Measurements from ENCODE around the gene MICALL2. TPM values are rescaled to one million over a fixed set of nuclear protein-coding genes. Genes with fewer than 3 reads are reported as not detected.
"Not testable (repeated sequence)": the region's sequence is repeated elsewhere in the genome, so short reads cannot be mapped to it uniquely, and the experiment has no call there.

MICALL2 gene
- total RNA-seq, 1 donor from 2014 or later, result 1.8 TPM

DNA sequence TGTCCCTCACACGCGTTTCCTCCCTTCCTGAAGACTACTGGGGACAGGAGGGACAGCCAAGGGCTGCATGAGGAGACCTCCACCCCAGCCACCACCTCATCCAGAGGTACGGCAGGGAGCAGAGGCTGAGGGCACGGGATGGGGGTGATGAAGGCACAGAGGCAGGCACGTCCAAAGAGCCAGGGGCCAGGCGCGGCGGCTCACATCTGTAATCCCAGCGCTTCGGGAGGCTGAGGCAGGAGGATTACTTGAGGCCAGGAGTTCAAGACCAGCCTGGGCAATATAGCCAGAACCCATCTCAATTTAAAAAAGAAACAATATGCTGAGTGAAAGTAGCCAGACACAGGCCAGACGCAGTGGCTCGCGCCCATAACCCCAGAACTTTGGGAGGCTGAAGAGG is 3.3 kb downstream of the MICALL2 start:
- Mint-ChIP-seq H3K27me3 (peaks cover 2% of the 10 kb centered on the region), H3K4me3 (no peak overlapping the region), H3K4me1 (peaks cover 2% of the 10 kb centered on the region), H3K36me3 (ENCODE audit: low read depth) (no peaks in the 10 kb centered on the region), H3K27ac (no peak overlapping the region), H3K9me3 (no peaks in the 10 kb centered on the region)
- no peak for DNase-seq
- intact Hi-C loops (cut with micrococcal nuclease), result no loop called here

GRCh38 chr7:1455241-1455939 is 3.9 kb downstream of the MICALL2 start:
- intact Hi-C loops (cut with micrococcal nuclease), result no loop called here

DNA sequence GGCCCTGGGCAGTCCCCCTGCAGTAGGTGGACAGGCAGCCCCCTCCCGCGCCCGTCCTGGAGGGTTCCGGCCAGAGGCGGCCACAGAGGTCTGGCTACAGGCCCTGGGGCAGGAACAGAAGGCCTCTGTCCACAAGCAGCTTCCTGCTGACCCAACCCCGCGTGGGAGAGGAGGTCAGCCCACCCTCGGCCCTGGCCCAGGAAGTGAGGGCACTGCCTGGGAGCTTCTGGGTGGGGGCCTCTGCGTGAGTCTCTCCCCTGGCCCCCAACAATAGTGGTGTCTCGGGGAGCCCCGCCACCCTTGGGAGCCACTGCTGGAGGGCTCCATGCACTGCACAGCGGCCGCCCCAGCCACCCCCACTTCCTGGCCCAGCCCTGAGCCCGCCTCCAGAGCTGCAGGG is 4.7 kb downstream of the MICALL2 start:
- intact Hi-C loops (cut with micrococcal nuclease), result no loop called here
- Mint-ChIP-seq H3K27me3 (peaks cover 2% of the 10 kb centered on the region), H3K4me1 (peaks cover 2% of the 10 kb centered on the region), H3K27ac (no peak overlapping the region), H3K9me3 (no peaks in the 10 kb centered on the region), H3K36me3 (ENCODE audit: low read depth) (no peaks in the 10 kb centered on the region), H3K4me3 (no peak overlapping the region)
- no peak for DNase-seq

More at GRCh38 chr7:1455241-1455939, 3.9 kb downstream of the MICALL2 start:
- Mint-ChIP-seq H3K4me1 (peaks cover 2% of the 10 kb centered on the region), H3K36me3 (ENCODE audit: low read depth) (no peaks in the 10 kb centered on the region), H3K27me3 (peaks cover 2% of the 10 kb centered on the region), H3K27ac (no peak overlapping the region), H3K9me3 (no peaks in the 10 kb centered on the region), H3K4me3 (no peak overlapping the region)
- no peak for DNase-seq

DNA sequence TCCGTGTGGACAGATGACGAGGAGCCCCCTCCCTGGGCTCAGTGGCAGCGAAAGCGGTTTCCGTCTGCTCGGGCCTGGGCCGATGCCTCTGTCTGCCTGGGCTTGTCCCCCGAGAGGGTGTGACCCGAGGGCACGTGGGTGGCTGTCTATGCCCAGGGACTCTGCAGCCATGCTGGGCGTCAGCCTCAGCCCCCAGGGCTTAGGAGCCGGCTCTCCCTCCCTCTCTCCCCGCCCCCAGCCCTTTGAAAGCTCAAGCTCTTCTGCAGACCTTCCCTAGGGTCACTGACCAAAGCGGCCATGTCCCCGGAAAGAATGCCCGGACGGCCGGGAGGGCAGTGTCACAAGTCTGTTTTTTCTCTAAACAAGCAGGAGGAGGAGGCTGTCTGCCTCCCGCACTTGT is 7.1 kb downstream of the MICALL2 start:
- Mint-ChIP-seq H3K4me1 (no peaks in the 10 kb centered on the region), H3K27me3 (peaks cover 2% of the 10 kb centered on the region), H3K9me3 (no peaks in the 10 kb centered on the region), H3K36me3 (ENCODE audit: low read depth) (no peaks in the 10 kb centered on the region), H3K4me3 (no peak overlapping the region), H3K27ac (no peak overlapping the region)
- no peak for DNase-seq
- intact Hi-C loops (cut with micrococcal nuclease), result no loop called here

DNA sequence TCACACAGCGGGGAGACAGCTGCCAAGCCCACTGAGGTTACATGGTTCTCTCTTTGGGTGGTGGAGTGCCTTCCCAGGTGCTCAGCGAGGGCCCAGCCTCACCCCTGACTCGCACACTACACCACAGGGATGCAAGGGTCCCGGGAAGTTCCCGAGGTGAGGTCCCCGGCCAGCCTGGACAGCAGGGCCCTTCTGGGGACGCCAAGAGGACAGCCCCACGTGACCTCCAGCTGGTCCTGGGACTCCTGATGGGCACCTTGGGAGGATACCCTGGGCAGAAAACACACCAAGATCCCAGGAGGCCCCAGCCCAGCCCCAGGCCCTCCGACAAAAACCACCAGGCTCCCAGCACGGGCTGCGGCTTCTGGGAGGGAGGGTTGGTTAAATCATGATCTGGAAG is 8.3 kb downstream of the MICALL2 start:
- no peak for DNase-seq
- intact Hi-C loops (cut with micrococcal nuclease), result no loop called here
- Mint-ChIP-seq H3K36me3 (ENCODE audit: low read depth) (no peaks in the 10 kb centered on the region), H3K27ac (no peak overlapping the region), H3K4me3 (no peak overlapping the region), H3K4me1 (no peaks in the 10 kb centered on the region), H3K9me3 (no peaks in the 10 kb centered on the region), H3K27me3 (no peaks in the 10 kb centered on the region)

DNA sequence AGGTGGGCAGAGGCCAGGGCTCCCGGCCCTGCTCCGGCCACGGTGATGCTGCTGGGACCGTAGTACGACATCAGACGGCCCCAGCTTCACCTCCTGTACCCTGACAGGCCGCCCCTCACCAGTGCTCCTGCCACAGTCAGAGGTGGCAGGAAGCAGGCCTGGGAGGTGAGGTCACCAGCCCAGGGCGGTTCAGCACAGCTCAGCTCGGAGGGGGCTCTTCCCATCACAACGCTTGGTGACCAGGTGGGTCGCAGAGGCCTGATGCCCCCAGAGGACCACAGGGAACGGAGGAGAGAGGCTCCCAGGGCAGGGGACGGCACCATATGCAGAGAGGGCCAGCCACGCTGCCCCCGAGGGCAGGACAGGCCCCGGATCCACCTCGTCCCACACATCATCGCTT is 8.8 kb downstream of the MICALL2 start:
- H3K27ac Mint-ChIP-seq, result no peak overlapping the region

GRCh38 chr7:1449951-1450350 is 9.3 kb downstream of the MICALL2 start:
- Mint-ChIP-seq H3K4me1 (no peaks in the 10 kb centered on the region), H3K9me3 (no peaks in the 10 kb centered on the region), H3K4me3 (no peak overlapping the region), H3K27ac (no peak overlapping the region), H3K36me3 (ENCODE audit: low read depth) (no peaks in the 10 kb centered on the region), H3K27me3 (no peaks in the 10 kb centered on the region)
- intact Hi-C loops (cut with micrococcal nuclease), result no loop called here
- DNase-seq, result no peak

More for the DNA sequence above, 8.8 kb downstream of the MICALL2 start:
- DNase-seq, result no peak
- intact Hi-C loops (cut with micrococcal nuclease), result no loop called here
- Mint-ChIP-seq H3K27me3 (no peaks in the 10 kb centered on the region), H3K4me3 (no peak overlapping the region), H3K9me3 (no peaks in the 10 kb centered on the region), H3K36me3 (ENCODE audit: low read depth) (no peaks in the 10 kb centered on the region), H3K4me1 (no peaks in the 10 kb centered on the region)

DNA sequence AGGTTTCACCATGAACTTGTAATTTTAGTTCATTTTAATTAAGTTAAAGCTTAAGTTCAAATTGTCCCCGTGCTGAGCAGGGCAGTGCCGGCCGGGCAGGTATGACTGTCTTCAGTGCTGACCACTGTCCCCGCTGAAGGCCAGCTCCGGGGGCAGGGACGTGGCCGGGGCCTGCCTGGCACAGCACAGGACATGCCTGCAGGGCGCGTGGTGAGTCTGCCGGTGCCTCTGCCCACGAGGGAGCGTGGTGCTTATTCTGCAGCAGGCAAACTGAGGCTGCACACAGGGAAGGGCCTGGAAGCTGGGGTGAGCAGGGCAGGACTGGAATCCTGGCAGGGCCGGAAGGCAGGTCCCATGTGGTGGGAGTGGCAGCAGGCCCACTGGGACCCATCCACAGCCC is 9.8 kb downstream of the MICALL2 start:
- Mint-ChIP-seq H3K4me1 (no peaks in the 10 kb centered on the region), H3K36me3 (ENCODE audit: low read depth) (no peaks in the 10 kb centered on the region), H3K27ac (no peak overlapping the region), H3K27me3 (no peaks in the 10 kb centered on the region), H3K4me3 (no peak overlapping the region), H3K9me3 (no peaks in the 10 kb centered on the region)
- DNase-seq, result no peak
- intact Hi-C loops (cut with micrococcal nuclease), result no loop called here

DNA sequence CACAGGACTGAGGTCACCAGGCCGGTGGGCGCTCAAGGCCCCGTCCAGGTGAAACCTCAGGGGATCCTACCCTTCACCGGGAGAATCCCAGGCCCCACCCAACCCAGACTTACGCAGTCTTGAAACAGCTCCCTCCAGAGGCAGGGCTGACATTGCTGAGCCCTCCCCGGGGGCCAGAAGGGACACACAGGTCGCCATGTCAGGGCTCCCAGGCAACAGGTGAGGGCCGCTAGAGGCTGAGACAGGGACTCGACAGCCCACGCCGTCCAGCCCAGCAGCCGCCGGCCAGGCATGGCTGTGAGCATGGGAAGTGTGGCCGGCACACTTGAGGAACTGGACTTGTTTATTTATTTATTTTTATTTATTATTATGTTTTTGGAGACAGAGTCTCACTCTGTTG is 10.3 kb downstream of the MICALL2 start:
- no peak overlapping the region for H3K4me3 Mint-ChIP-seq
- intact Hi-C loops (cut with micrococcal nuclease), result no loop called here

GRCh38 chr7:1447551-1448244 is 11.6 kb downstream of the MICALL2 start:
- H3K36me3 Mint-ChIP-seq (ENCODE audit: low read depth), result no peaks in the 10 kb centered on the region
- H3K4me1 Mint-ChIP-seq, result no peaks in the 10 kb centered on the region
- no peak overlapping the region for H3K27ac Mint-ChIP-seq
- intact Hi-C loops (cut with micrococcal nuclease), result no loop called here
- no peak for DNase-seq
- H3K27me3 Mint-ChIP-seq, result no peaks in the 10 kb centered on the region
- no peaks in the 10 kb centered on the region for H3K9me3 Mint-ChIP-seq
- no peak overlapping the region for H3K4me3 Mint-ChIP-seq

More for the DNA sequence above, 10.3 kb downstream of the MICALL2 start:
- Mint-ChIP-seq H3K27ac (no peak overlapping the region), H3K27me3 (no peaks in the 10 kb centered on the region), H3K4me1 (no peaks in the 10 kb centered on the region), H3K9me3 (no peaks in the 10 kb centered on the region), H3K36me3 (ENCODE audit: low read depth) (no peaks in the 10 kb centered on the region)
- no peak for DNase-seq

- no peak overlapping the region for H3K27ac Mint-ChIP-seq
- DNase-seq, result no peak
- no peaks in the 10 kb centered on the region for H3K27me3 Mint-ChIP-seq
- intact Hi-C loops (cut with micrococcal nuclease), result no loop called here
- no peaks in the 10 kb centered on the region for H3K4me1 Mint-ChIP-seq
- H3K4me3 Mint-ChIP-seq, result no peak overlapping the region
- no peaks in the 10 kb centered on the region for H3K9me3 Mint-ChIP-seq
- no peaks in the 10 kb centered on the region for H3K36me3 Mint-ChIP-seq (ENCODE audit: low read depth)
Measured at GRCh38 chr7:1447112-1447511, 12.2 kb downstream of the MICALL2 start.

GRCh38 chr7:1446620-1447032 is 12.6 kb downstream of the MICALL2 start:
- no peak overlapping the region for H3K4me3 Mint-ChIP-seq
- no peaks in the 10 kb centered on the region for H3K36me3 Mint-ChIP-seq (ENCODE audit: low read depth)

DNA sequence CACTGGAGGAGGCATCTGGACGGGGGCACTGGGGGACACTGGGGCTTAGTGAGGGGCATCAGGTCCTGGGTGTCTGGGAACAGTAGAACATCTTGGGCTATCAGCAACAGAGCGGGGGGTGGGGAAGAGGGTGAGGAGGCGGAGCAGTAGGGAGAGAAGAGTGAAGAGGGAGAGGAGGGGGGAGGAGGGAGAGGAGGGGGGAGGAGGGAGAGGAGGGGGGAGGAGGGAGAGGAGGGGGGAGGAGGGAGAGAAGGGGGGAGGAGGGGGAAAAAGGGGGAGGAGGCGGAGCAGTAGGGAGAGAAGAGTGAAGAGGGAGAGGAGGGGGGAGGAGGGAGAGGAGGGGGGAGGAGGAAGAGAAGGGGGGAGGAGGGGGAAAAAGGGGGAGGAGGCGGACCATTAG is 13.2 kb downstream of the MICALL2 start:
- H3K4me1 Mint-ChIP-seq, result not testable (repeated sequence)

More at GRCh38 chr7:1446620-1447032, 12.6 kb downstream of the MICALL2 start:
- Mint-ChIP-seq H3K9me3 (no peaks in the 10 kb centered on the region), H3K27me3 (no peaks in the 10 kb centered on the region), H3K4me1 (no peaks in the 10 kb centered on the region), H3K27ac (no peak overlapping the region)
- no peak for DNase-seq
- intact Hi-C loops (cut with micrococcal nuclease), result no loop called here

DNA sequence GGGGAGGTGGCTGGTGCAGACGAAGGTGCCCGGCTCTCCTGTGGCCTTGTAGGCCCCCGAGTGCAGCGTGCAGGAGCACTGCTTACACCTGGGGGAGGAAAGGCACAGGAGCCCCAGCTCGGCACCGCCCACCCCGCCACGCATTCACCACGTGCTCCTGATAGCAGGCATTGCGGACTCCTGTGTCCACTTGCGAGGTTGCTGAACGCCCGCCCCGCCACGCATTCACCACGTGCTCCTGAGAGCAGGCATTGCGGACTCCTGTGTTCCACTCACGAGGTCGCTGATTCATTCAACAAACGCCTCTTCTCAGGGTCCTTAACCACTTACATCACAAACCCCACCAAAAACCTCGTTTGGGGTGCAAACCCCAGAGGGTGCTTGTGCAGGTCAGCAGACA is 13.9 kb downstream of the MICALL2 start:
- no peak overlapping the region for H3K4me3 Mint-ChIP-seq
- H3K4me1 Mint-ChIP-seq, result no peaks in the 10 kb centered on the region
- H3K27me3 Mint-ChIP-seq, result no peaks in the 10 kb centered on the region
- no peaks in the 10 kb centered on the region for H3K9me3 Mint-ChIP-seq
- intact Hi-C loops (cut with micrococcal nuclease), result no loop called here
- H3K27ac Mint-ChIP-seq, result no peak overlapping the region
- DNase-seq, result no peak
- no peaks in the 10 kb centered on the region for H3K36me3 Mint-ChIP-seq (ENCODE audit: low read depth)

More for the DNA sequence above, 13.2 kb downstream of the MICALL2 start:
- H3K9me3 Mint-ChIP-seq; H3K27ac Mint-ChIP-seq; intact Hi-C loops (cut with micrococcal nuclease); H3K4me3 Mint-ChIP-seq; H3K27me3 Mint-ChIP-seq; H3K36me3 Mint-ChIP-seq (ENCODE audit: low read depth); DNase-seq: not testable (repeated sequence)
